Glutamatergic neuron (in vitro differentiated cells): ENCODE results near the gene PPP2R5C. TPM values are rescaled to one million over a fixed set of nuclear protein-coding genes. Genes with fewer than 3 reads are reported as not detected.

Source experiments
- DNase-seq: peaks from one replicate; pipeline ENCODE4 v3.0.0; 2022
- H3K27ac Mint-ChIP-seq: one replicate; pipeline ENCODE4 v1.8.0; 2020; ENCODE audit warnings: mild to moderate bottlenecking, mixed read lengths, inconsistent platforms; ENCODE audit not compliant: unreplicated experiment
- H3K27me3 Mint-ChIP-seq: one replicate; pipeline ENCODE4 v1.8.0; 2020; ENCODE audit warnings: mild to moderate bottlenecking, moderate library complexity, mixed read lengths, inconsistent platforms; ENCODE audit not compliant: unreplicated experiment
- H3K36me3 Mint-ChIP-seq: one replicate; pipeline ENCODE4 v1.8.0; 2020; ENCODE audit warnings: mild to moderate bottlenecking, mixed read lengths, inconsistent platforms; ENCODE audit not compliant: unreplicated experiment
- H3K4me1 Mint-ChIP-seq: one replicate; pipeline ENCODE4 v1.8.0; 2020; ENCODE audit warnings: mild to moderate bottlenecking, low read depth, mixed read lengths, inconsistent platforms; ENCODE audit not compliant: unreplicated experiment
- H3K4me3 Mint-ChIP-seq: one replicate; pipeline ENCODE4 v1.8.0; 2020; ENCODE audit warnings: mild to moderate bottlenecking, mixed read lengths, inconsistent platforms; ENCODE audit not compliant: unreplicated experiment
- H3K9me3 Mint-ChIP-seq: one replicate; pipeline ENCODE4 v1.8.0; 2020; ENCODE audit warnings: mild to moderate bottlenecking, moderate library complexity, mixed read lengths, inconsistent platforms; ENCODE audit not compliant: unreplicated experiment
- CTCF ChIP-seq: fragments of 200-600 bp; sonication (generic); IDR thresholded peaks from one replicate; pipeline ENCODE4 v1.5.0; 2021; ENCODE audit not compliant: partially characterized antibody, unreplicated experiment
- total RNA-seq: library from RNA; stranded (reverse); fragmentation: NEBNext Ultra II Directional; extraction: Animal tissue kit (Norgen Biotek cat#: 25700); gene quantifications from one replicate; pipeline ENCODE4 v1.2.1, GENCODE V29; 2021; ENCODE audit not compliant: unreplicated experiment

The PPP2R5C gene
- total RNA-seq, 1 donor from 2014 or later: 116 TPM

- no peaks in the 10 kb centered on the region for H3K36me3 Mint-ChIP-seq
- no peak overlapping the region for H3K27ac Mint-ChIP-seq
- H3K27me3 Mint-ChIP-seq: peaks cover 2% of the 10 kb centered on the region
- no peak for TF ChIP-seq CTCF
- no peak for DNase-seq
- H3K4me1 Mint-ChIP-seq: peaks cover 3% of the 10 kb centered on the region
- peaks cover 2% of the 10 kb centered on the region for H3K9me3 Mint-ChIP-seq
- H3K4me3 Mint-ChIP-seq: no peak overlapping the region
These were observed 168.4 kb downstream of the PPP2R5C start for GRCh38 chr14:101929946-101930345.

- Mint-ChIP-seq H3K27ac (no peak overlapping the region), H3K4me3 (no peak overlapping the region), H3K9me3 (peaks cover 2% of the 10 kb centered on the region), H3K27me3 (peaks cover 5% of the 10 kb centered on the region), H3K36me3 (no peaks in the 10 kb centered on the region), H3K4me1 (no peaks in the 10 kb centered on the region)
- TF ChIP-seq CTCF: no peak
- DNase-seq: no peak
These were observed 171.2 kb downstream of the PPP2R5C start for GRCh38 chr14:101932673-101933072.

DNA sequence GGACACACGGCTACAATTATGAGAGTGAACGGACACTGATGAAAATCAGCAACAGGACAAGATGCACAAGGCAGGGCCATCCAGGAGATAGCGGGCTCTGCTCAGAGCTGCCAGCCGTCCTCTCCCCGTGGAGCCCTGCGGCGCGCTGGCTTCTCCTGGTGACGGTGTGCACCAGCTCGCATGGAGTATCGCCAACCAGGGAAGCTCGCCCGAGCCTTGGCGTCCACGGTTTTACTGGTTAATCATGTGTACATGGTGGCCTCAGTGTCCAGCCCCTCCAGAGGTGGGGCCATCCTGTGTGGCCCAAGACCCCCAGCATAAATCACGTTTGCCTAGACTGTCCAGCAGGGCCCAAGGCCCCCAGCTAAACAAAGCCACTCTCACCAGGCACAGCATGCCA is 171.7 kb downstream of the PPP2R5C start:
- H3K36me3 Mint-ChIP-seq: no peaks in the 10 kb centered on the region
- no peak overlapping the region for H3K4me3 Mint-ChIP-seq
- H3K4me1 Mint-ChIP-seq: no peaks in the 10 kb centered on the region
- H3K27ac Mint-ChIP-seq: no peak overlapping the region
- peaks cover 5% of the 10 kb centered on the region for H3K27me3 Mint-ChIP-seq
- DNase-seq: no peak
- H3K9me3 Mint-ChIP-seq: peaks cover 2% of the 10 kb centered on the region
- TF ChIP-seq CTCF: no peak

GRCh38 chr14:101934601-101935150 is 173.2 kb downstream of the PPP2R5C start:
- TF ChIP-seq CTCF: no peak
- no peak for DNase-seq
- no peaks in the 10 kb centered on the region for H3K9me3 Mint-ChIP-seq
- no peak overlapping the region for H3K4me3 Mint-ChIP-seq
- no peak overlapping the region for H3K27ac Mint-ChIP-seq
- no peaks in the 10 kb centered on the region for H3K4me1 Mint-ChIP-seq
- peaks cover 10% of the 10 kb centered on the region for H3K27me3 Mint-ChIP-seq
- no peaks in the 10 kb centered on the region for H3K36me3 Mint-ChIP-seq

DNA sequence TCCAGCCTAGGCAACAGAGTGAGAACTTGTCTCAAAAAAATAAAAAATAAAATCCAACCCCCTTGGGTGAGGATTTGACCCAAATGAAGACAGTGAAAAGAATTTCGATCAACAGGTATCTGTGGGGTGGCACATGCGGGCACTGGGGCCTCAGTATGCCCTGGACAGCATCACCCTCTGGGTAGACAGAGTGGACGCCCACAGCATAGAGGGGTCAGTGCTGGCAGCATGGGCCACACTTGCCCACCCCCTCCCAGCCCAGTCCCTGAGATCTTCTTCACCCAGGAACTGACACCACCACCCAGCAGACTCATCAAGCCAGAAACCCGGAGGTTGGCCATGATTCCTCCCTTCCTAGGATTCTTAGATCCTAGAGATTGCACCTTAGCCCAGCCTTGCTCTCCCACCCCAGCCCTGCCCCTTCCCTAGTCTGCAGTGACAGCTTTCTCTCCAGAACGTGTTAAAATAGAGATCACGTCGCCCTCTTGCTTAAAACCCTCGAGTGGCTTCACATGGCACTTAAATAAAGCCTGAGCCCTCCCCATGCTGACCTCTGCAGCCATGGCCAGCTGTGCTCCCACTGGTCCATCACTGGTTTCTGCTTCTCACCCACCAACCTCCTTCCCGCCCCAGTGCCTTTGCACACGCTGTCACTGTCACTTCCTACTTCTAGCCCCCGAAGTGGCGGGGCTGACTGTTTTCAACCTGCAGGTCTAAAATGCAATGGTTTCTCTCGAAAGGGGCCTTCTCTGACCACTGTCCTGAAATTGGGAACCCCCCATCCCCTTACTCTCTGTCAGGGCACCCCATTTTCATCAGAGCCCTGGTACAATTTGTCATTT is 176.6 kb downstream of the PPP2R5C start:
- Mint-ChIP-seq H3K4me3 (no peak overlapping the region), H3K4me1 (no peaks in the 10 kb centered on the region), H3K27ac (no peak overlapping the region), H3K9me3 (no peaks in the 10 kb centered on the region), H3K36me3 (no peaks in the 10 kb centered on the region), H3K27me3 (peaks cover 18% of the 10 kb centered on the region)
- TF ChIP-seq CTCF: no peak
- no peak for DNase-seq
